SU-DHL-6 (cell line): Measurements from ENCODE around the gene VAT1L.

Experiments
- H2AFZ ChIP-seq: fragments of 200-600 bp; sonication (generic); 2 replicates; pipeline ENCODE4 v1.6.1; 2014; ENCODE audit warnings: low read depth, mild to moderate bottlenecking, moderate library complexity, mixed read lengths, antibody characterized with exemption, low read length; ENCODE audit not compliant: severe bottlenecking
- H3F3A ChIP-seq: fragments of 200-600 bp; shearing (Covaris generic); 2 replicates; pipeline ENCODE4 v1.6.0; 2016; ENCODE audit warnings: antibody characterized with exemption, mild to moderate bottlenecking; ENCODE audit not compliant: insufficient read depth
- H3K27ac ChIP-seq: fragments of 200-600 bp; sonication (generic); 2 replicates; pipeline ENCODE4 v1.5.1; 2016; ENCODE audit warnings: low read depth, mild to moderate bottlenecking, low read length, moderate library complexity, mixed read lengths
- H3K27me3 ChIP-seq: fragments of 200-600 bp; sonication (generic), shearing (Covaris generic); 2 replicates; pipeline ENCODE4 v1.6.0; 2014; ENCODE audit warnings: mild to moderate bottlenecking, low read length
- H3K36me3 ChIP-seq: fragments of 200-600 bp; sonication (generic); 2 replicates; pipeline ENCODE4 v1.6.1; 2014; ENCODE audit warnings: mild to moderate bottlenecking, low read length, mixed read lengths
- H3K4me2 ChIP-seq: fragments of 300-600, 200-600 bp; shearing (Covaris generic), sonication (generic); 2 replicates; pipeline ENCODE4 v1.6.0; 2014; ENCODE audit warnings: low read length, low read depth, mild to moderate bottlenecking; ENCODE audit not compliant: poor library complexity, severe bottlenecking
- H3K4me3 ChIP-seq: fragments of 200-600 bp; sonication (generic); 2 replicates; pipeline ENCODE4 v1.5.1; 2014; ENCODE audit warnings: antibody characterized with exemption, low read length, mild to moderate bottlenecking, mixed read lengths; ENCODE audit not compliant: insufficient read depth, poor library complexity, severe bottlenecking
- H3K79me2 ChIP-seq: fragments of 200-600 bp; sonication (generic); 2 replicates; pipeline ENCODE4 v1.6.1; 2014; ENCODE audit warnings: mild to moderate bottlenecking, low read length, moderate library complexity; ENCODE audit not compliant: insufficient read depth
- H3K9ac ChIP-seq: fragments of 200-600 bp; sonication (generic); 2 replicates; pipeline ENCODE4 v1.7.0; 2014; ENCODE audit warnings: mild to moderate bottlenecking, low read length
- H3K9me2 ChIP-seq: fragments of 200-600 bp; sonication (generic); replicated peaks from 2 replicates; pipeline ENCODE4 v1.6.1; 2014; ENCODE audit warnings: low read length; ENCODE audit not compliant: insufficient read depth
- H3K9me3 ChIP-seq: fragments of 200-600 bp; sonication (generic); 2 replicates; pipeline ENCODE4 v1.6.1; 2014; ENCODE audit warnings: low read length, mixed read lengths; ENCODE audit not compliant: insufficient read depth
- H4K20me1 ChIP-seq: fragments of 200-600 bp; sonication (generic); 2 replicates; pipeline ENCODE4 v1.6.1; 2014; ENCODE audit warnings: low read depth, mild to moderate bottlenecking, antibody characterized with exemption, low read length, moderate library complexity, mixed read lengths
- EZH2phosphoT487 ChIP-seq: fragments of 200-600 bp; sonication (generic), shearing (Covaris generic); conservative IDR thresholded peaks from 2 replicates; pipeline ENCODE4 v1.6.1; 2018; ENCODE audit warnings: mild to moderate bottlenecking, antibody characterized with exemption, low read length, moderate library complexity, mixed read lengths
- TF ChIP-seq, protein P1 (sequence below): fragments of 200-600 bp; sonication (generic); IDR thresholded peaks from one replicate; pipeline ENCODE4 v1.5.1; 2017; ENCODE audit warnings: antibody characterized with exemption, mild to moderate bottlenecking, low read length, moderate library complexity; ENCODE audit not compliant: insufficient read depth, poor library complexity, severe bottlenecking

VAT1L gene

DNA sequence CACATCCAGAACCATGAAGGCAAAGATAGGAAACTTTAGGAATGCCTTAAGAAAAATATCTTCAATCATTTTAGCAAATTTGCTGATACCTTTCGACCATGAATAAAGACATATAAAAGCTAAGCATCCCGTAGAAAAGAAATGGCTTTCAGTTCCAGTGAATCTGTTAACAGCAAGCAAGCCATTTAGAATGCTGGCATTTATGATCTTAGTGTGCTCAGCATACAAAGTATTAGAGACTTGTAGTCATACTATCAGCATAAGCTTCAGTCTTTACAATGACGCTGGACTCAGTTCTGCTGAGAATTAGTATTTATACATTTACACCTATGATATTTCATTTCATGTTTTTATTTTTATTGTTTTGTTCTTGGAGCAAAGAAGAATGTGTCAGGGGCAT is 38.7 kb downstream of the VAT1L start:
- H3K9ac ChIP-seq = no peak overlapping the region
- no peaks in the 10 kb centered on the region for H4K20me1 ChIP-seq
- no peaks in the 10 kb centered on the region for H3K9me3 ChIP-seq
- no peaks in the 10 kb centered on the region for H3K9me2 ChIP-seq
- no peak overlapping the region for H2AFZ ChIP-seq
- H3K79me2 ChIP-seq = no peaks in the 10 kb centered on the region
- no peak overlapping the region for H3K4me3 ChIP-seq
- no peak for TF ChIP-seq EZH2phosphoT487
- TF ChIP-seq, protein P1, sequence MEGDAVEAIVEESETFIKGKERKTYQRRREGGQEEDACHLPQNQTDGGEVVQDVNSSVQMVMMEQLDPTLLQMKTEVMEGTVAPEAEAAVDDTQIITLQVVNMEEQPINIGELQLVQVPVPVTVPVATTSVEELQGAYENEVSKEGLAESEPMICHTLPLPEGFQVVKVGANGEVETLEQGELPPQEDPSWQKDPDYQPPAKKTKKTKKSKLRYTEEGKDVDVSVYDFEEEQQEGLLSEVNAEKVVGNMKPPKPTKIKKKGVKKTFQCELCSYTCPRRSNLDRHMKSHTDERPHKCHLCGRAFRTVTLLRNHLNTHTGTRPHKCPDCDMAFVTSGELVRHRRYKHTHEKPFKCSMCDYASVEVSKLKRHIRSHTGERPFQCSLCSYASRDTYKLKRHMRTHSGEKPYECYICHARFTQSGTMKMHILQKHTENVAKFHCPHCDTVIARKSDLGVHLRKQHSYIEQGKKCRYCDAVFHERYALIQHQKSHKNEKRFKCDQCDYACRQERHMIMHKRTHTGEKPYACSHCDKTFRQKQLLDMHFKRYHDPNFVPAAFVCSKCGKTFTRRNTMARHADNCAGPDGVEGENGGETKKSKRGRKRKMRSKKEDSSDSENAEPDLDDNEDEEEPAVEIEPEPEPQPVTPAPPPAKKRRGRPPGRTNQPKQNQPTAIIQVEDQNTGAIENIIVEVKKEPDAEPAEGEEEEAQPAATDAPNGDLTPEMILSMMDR = no peak
- no peak overlapping the region for H3K4me2 ChIP-seq
- no peaks in the 10 kb centered on the region for H3F3A ChIP-seq
- H3K36me3 ChIP-seq = no peaks in the 10 kb centered on the region
- no peaks in the 10 kb centered on the region for H3K27me3 ChIP-seq
- H3K27ac ChIP-seq = no peak overlapping the region

- Histone ChIP-seq H3K9me2 (no peaks in the 10 kb centered on the region), H3K79me2 (no peaks in the 10 kb centered on the region), H3K4me3 (no peak overlapping the region), H3K36me3 (no peaks in the 10 kb centered on the region), H3K4me2 (no peak overlapping the region), H3K9ac (no peak overlapping the region), H3K27ac (no peak overlapping the region), H3F3A (no peaks in the 10 kb centered on the region), H2AFZ (no peak overlapping the region), H4K20me1 (no peaks in the 10 kb centered on the region), H3K9me3 (no peaks in the 10 kb centered on the region), H3K27me3 (no peaks in the 10 kb centered on the region)
- TF ChIP-seq, protein P1 = no peak
- no peak for TF ChIP-seq EZH2phosphoT487
These were observed 45.7 kb downstream of the VAT1L start for GRCh38 chr16:77833921-77834634.

- H3K9ac ChIP-seq = no peak overlapping the region
- no peaks in the 10 kb centered on the region for H3F3A ChIP-seq
- H2AFZ ChIP-seq = no peak overlapping the region
- no peaks in the 10 kb centered on the region for H3K27me3 ChIP-seq
- H3K36me3 ChIP-seq = no peaks in the 10 kb centered on the region
- no peaks in the 10 kb centered on the region for H3K9me2 ChIP-seq
- no peak overlapping the region for H3K27ac ChIP-seq
- no peak overlapping the region for H3K4me2 ChIP-seq
- no peak overlapping the region for H3K4me3 ChIP-seq
- TF ChIP-seq, protein P1 = no peak
- no peak for TF ChIP-seq EZH2phosphoT487
- H4K20me1 ChIP-seq = no peaks in the 10 kb centered on the region
- H3K9me3 ChIP-seq = no peaks in the 10 kb centered on the region
- no peaks in the 10 kb centered on the region for H3K79me2 ChIP-seq
These were observed 46.5 kb downstream of the VAT1L start for GRCh38 chr16:77834635-77835540.
